SU-DHL-6 (cell line): ENCODE measurements around the gene ARRDC3.
"Not testable (repeated sequence)": the region's sequence is repeated elsewhere in the genome, so short reads cannot be mapped to it uniquely, and the experiment has no call there.

Source experiments
- H2AFZ ChIP-seq: fragments of 200-600 bp; sonication (generic); 2 replicates; pipeline ENCODE4 v1.6.1; 2014; ENCODE audit warnings: low read depth, mild to moderate bottlenecking, moderate library complexity, mixed read lengths, antibody characterized with exemption, low read length; ENCODE audit not compliant: severe bottlenecking
- H3F3A ChIP-seq: fragments of 200-600 bp; shearing (Covaris generic); 2 replicates; pipeline ENCODE4 v1.6.0; 2016; ENCODE audit warnings: antibody characterized with exemption, mild to moderate bottlenecking; ENCODE audit not compliant: insufficient read depth
- H3K27ac ChIP-seq: fragments of 200-600 bp; sonication (generic); 2 replicates; pipeline ENCODE4 v1.5.1; 2016; ENCODE audit warnings: low read depth, mild to moderate bottlenecking, low read length, moderate library complexity, mixed read lengths
- H3K27me3 ChIP-seq: fragments of 200-600 bp; sonication (generic), shearing (Covaris generic); 2 replicates; pipeline ENCODE4 v1.6.0; 2014; ENCODE audit warnings: mild to moderate bottlenecking, low read length
- H3K36me3 ChIP-seq: fragments of 200-600 bp; sonication (generic); 2 replicates; pipeline ENCODE4 v1.6.1; 2014; ENCODE audit warnings: mild to moderate bottlenecking, low read length, mixed read lengths
- H3K4me2 ChIP-seq: fragments of 300-600, 200-600 bp; shearing (Covaris generic), sonication (generic); 2 replicates; pipeline ENCODE4 v1.6.0; 2014; ENCODE audit warnings: low read length, low read depth, mild to moderate bottlenecking; ENCODE audit not compliant: poor library complexity, severe bottlenecking
- H3K4me3 ChIP-seq: fragments of 200-600 bp; sonication (generic); 2 replicates; pipeline ENCODE4 v1.5.1; 2014; ENCODE audit warnings: antibody characterized with exemption, low read length, mild to moderate bottlenecking, mixed read lengths; ENCODE audit not compliant: insufficient read depth, poor library complexity, severe bottlenecking
- H3K79me2 ChIP-seq: fragments of 200-600 bp; sonication (generic); 2 replicates; pipeline ENCODE4 v1.6.1; 2014; ENCODE audit warnings: mild to moderate bottlenecking, low read length, moderate library complexity; ENCODE audit not compliant: insufficient read depth
- H3K9ac ChIP-seq: fragments of 200-600 bp; sonication (generic); 2 replicates; pipeline ENCODE4 v1.7.0; 2014; ENCODE audit warnings: mild to moderate bottlenecking, low read length
- H3K9me2 ChIP-seq: fragments of 200-600 bp; sonication (generic); replicated peaks from 2 replicates; pipeline ENCODE4 v1.6.1; 2014; ENCODE audit warnings: low read length; ENCODE audit not compliant: insufficient read depth
- H3K9me3 ChIP-seq: fragments of 200-600 bp; sonication (generic); 2 replicates; pipeline ENCODE4 v1.6.1; 2014; ENCODE audit warnings: low read length, mixed read lengths; ENCODE audit not compliant: insufficient read depth
- H4K20me1 ChIP-seq: fragments of 200-600 bp; sonication (generic); 2 replicates; pipeline ENCODE4 v1.6.1; 2014; ENCODE audit warnings: low read depth, mild to moderate bottlenecking, antibody characterized with exemption, low read length, moderate library complexity, mixed read lengths
- CTCF ChIP-seq: fragments of 200-600 bp; sonication (generic); IDR thresholded peaks from one replicate; pipeline ENCODE4 v1.5.1; 2017; ENCODE audit warnings: antibody characterized with exemption, mild to moderate bottlenecking, low read length, moderate library complexity; ENCODE audit not compliant: insufficient read depth, poor library complexity, severe bottlenecking
- EZH2phosphoT487 ChIP-seq: fragments of 200-600 bp; sonication (generic), shearing (Covaris generic); conservative IDR thresholded peaks from 2 replicates; pipeline ENCODE4 v1.6.1; 2018; ENCODE audit warnings: mild to moderate bottlenecking, antibody characterized with exemption, low read length, moderate library complexity, mixed read lengths

The ARRDC3 gene

GRCh38 chr5:91357806-91358205 lies 25.3 kb downstream of the ARRDC3 start:
- H3K9ac ChIP-seq, result no peak overlapping the region
- no peaks in the 10 kb centered on the region for H3K27me3 ChIP-seq
- H3K79me2 ChIP-seq, result no peaks in the 10 kb centered on the region
- no peaks in the 10 kb centered on the region for H3K9me3 ChIP-seq
- H3K4me2 ChIP-seq, result no peak overlapping the region
- H3K9me2 ChIP-seq, result no peaks in the 10 kb centered on the region
- H3K4me3 ChIP-seq, result no peak overlapping the region
- no peak overlapping the region for H2AFZ ChIP-seq
- H3F3A ChIP-seq, result peaks cover 13% of the 10 kb centered on the region
- no peaks in the 10 kb centered on the region; the same call in 1 of the 2 replicates for H3K36me3 ChIP-seq
- H4K20me1 ChIP-seq, result no peaks in the 10 kb centered on the region
- TF ChIP-seq CTCF, result no peak
- no peak overlapping the region for H3K27ac ChIP-seq

DNA sequence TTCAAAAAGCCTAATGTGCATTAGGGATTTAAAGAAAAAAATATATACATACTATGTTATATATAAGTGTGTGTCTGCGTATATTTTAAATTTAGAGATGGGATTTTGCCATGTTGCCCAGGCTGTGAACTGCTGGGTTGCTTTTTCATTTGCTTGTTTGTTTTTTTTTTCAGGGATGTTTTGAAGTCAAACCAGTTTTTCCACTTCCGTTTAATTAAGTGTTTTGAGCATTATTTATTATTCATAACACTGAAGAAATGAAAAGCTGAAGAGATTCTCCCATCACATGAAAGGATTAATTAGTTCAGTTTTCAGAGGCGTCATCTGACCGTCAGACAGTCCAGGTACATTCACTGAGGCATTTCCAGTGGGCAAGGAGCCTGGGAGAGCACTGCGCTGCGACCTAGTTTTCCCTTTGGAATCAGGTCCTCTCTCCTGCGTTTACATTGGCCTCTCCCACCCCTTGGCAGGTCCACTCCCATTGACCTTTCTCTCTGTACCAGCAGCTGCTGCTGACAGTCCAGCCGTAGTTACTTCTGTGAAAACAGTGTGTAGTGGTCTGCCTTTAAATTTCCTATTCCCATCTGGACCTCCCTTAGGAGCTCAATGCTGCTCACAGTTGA lies 26.0 kb downstream of the ARRDC3 start:
- H3K9ac ChIP-seq, result no peak overlapping the region

GRCh38 chr5:91354867-91355266 lies 28.2 kb downstream of the ARRDC3 start:
- H3K79me2 ChIP-seq, H3F3A ChIP-seq, H3K9me3 ChIP-seq, H3K36me3 ChIP-seq, H3K9ac ChIP-seq, H4K20me1 ChIP-seq, H3K4me3 ChIP-seq, H3K27me3 ChIP-seq, H3K9me2 ChIP-seq, H3K27ac ChIP-seq: not testable (repeated sequence)
- H2AFZ ChIP-seq, result peak overlapping the region; percentile 56
- H3K4me2 ChIP-seq, result peak overlapping the region; percentile 30

More for the DNA sequence above, 26.0 kb downstream of the ARRDC3 start:
- H3K27me3 ChIP-seq, result no peaks in the 10 kb centered on the region
- peaks cover 13% of the 10 kb centered on the region for H3F3A ChIP-seq
- no peak overlapping the region for H3K27ac ChIP-seq
- no peak overlapping the region for H3K4me3 ChIP-seq
- no peaks in the 10 kb centered on the region for H3K9me3 ChIP-seq
- no peaks in the 10 kb centered on the region; the same call in 1 of the 2 replicates for H3K36me3 ChIP-seq
- no peaks in the 10 kb centered on the region for H3K79me2 ChIP-seq
- no peak overlapping the region for H2AFZ ChIP-seq
- no peaks in the 10 kb centered on the region for H3K9me2 ChIP-seq
- H4K20me1 ChIP-seq, result no peaks in the 10 kb centered on the region
- TF ChIP-seq CTCF (no peak), EZH2phosphoT487 (no peak)
- H3K4me2 ChIP-seq, result no peak overlapping the region

DNA sequence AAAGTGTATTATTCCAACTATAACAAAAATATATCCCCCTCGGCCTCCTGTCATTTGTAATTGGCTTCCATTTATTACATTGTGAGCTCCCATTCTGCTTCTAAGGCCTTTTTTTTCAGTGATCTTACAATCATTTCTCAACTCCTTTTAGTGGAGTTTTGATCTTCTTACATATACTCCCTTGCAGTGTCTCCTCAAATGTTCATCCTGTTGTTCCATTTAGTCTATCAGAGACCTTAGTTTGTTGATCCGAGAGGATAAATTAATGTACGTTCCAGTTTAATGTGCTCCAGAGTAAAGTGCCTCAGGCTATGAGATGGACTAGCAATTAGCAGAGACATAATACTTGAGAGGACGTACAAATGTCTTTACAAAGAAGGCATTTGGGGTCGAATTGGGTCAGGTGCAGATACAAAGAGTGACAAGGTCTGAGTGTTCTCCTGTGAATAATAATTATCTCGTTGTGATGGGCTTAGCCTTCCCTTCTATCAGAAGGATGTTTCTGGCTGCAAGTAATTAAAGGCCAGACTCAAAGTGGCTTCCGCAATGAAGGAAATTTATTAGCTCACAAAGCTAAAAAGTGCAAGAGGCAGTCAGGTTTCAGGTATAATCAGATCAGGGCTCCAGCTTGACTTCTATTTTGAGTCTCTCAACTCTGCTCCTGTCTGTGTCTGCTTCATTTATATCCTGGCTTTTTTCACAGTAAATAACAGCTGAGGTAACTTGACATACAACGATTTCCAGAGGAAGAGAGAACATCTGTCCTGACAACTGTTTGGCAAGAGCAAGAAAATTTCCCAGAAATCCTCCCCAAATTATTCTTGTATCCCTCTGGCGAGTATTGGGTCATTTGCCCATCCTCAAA lies 30.1 kb downstream of the ARRDC3 start:
- Histone ChIP-seq H3K9ac (no peak overlapping the region), H3K27ac (no peak overlapping the region)

More for the DNA sequence above, 30.1 kb downstream of the ARRDC3 start:
- Histone ChIP-seq H3K9me3 (no peaks in the 10 kb centered on the region), H3K27me3 (no peaks in the 10 kb centered on the region), H3K36me3 (no peaks in the 10 kb centered on the region), H3K4me3 (no peak overlapping the region), H3K4me2 (no peak overlapping the region), H3F3A (no peaks in the 10 kb centered on the region), H4K20me1 (no peaks in the 10 kb centered on the region), H3K9me2 (no peaks in the 10 kb centered on the region), H3K79me2 (no peaks in the 10 kb centered on the region), H2AFZ (no peak overlapping the region)
- TF ChIP-seq EZH2phosphoT487 (no peak), CTCF (no peak)
